ENCODE results near the gene BPGM. TPM values are rescaled to one million over a fixed set of nuclear protein-coding genes. Genes with fewer than 3 reads are reported as not detected.

Gene BPGM
- total and polyA plus RNA-seq, 9 of the 15 experiments (the other 6 are each of a cell fraction or from before 2014, with no cell fraction given) = 14.1 to 46.1 (median 21.2) TPM

DNA sequence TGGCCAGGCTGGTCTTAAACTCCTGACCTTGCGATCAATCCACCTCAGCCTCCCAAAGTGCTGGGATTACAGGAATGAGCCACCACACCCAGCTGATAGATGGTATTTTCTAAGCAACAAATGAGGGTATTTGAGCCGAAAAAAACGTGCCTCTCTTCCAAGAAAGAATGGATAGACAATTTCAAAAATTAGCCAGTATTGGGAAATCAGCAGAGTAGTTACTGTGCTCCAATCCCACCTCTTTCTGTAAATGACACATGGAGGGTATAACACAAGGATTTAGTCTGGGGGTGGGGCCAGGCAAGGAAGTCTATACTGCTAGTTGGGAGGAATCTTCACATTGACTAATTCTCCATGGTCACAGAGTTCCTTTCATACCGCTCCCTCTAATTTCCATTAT, 9.2 kb upstream of the BPGM start:
- ChIA-PET POLR2A (interaction anchor here (0.6 to 1.0 kb wide), 3 partner anchors 9 to 533 kb away, joined by 3 to 8 read pairs (median 3); partner anchors contain the start of genes BPGM and CYREN), CTCF (ENCODE audit: low intra/inter-chr PET ratio) (no interaction called here)
- H3K27ac ChIP-seq (ENCODE audit: extremely low read depth, low read depth, low read length) = no peak overlapping the region
- no peaks in the 10 kb centered on the region for H3K27me3 ChIP-seq (ENCODE audit: control insufficient read depth in 2 of 2, insufficient read depth in 2 of 2, low read length in 2 of 2)
- no peaks in the 10 kb centered on the region for H3K9me3 ChIP-seq (replicated peaks; ENCODE audit: control insufficient read depth, insufficient read depth, low read depth, low read length)
- no peaks in the 10 kb centered on the region for H3K36me3 ChIP-seq (ENCODE audit: control insufficient read depth, insufficient read depth, low read length)
- H3K4me1 ChIP-seq (replicated peaks in 1 of 2; ENCODE audit: control insufficient read depth in 2 of 2, insufficient read depth in 2 of 2, low read length in 2 of 2) = peaks cover 0 to 16% of the 10 kb centered on the region in 2 experiments; a peak in 2 of 5 replicates
- no peaks in the 10 kb centered on the region for H3K9me1 ChIP-seq (ENCODE audit: control insufficient read depth, insufficient read depth, low read length)
- no peak for TF ChIP-seq BRCA1 (IDR thresholded peaks at IDR 0.05)
- TF ChIP-seq BRCA1 (CRISPR knock-in tag; IDR thresholded peaks at IDR 0.05) = no peak
- peak overlapping the region; percentile 63; the same call in 1 of the 2 replicates for H2AFZ ChIP-seq (ENCODE audit: low read depth, low read length)
- ATAC-seq (no peak), FAIRE-seq (no peak), DNase-seq (ENCODE audit: extremely low read depth in 1 of 4, low spot score in 3 of 4) (no peak)
- no peak overlapping the region for H3K4me2 ChIP-seq (ENCODE audit: insufficient read depth, low read length)
- intact Hi-C loops (cut with micrococcal nuclease) = no loop called here
- H3K79me2 ChIP-seq (ENCODE audit: control insufficient read depth, insufficient read depth, low read length) = no peaks in the 10 kb centered on the region
- H3K4me3 ChIP-seq = no peak overlapping the region
- no TSS peak for BruUV-seq (replicated peaks)
- 34% methylated on average over 4 of the region's 4 CpGs for WGBS (ENCODE audit: insufficient coverage, low coverage, missing lambda C conversion rate)
- in situ Hi-C loops (cut with MboI) = no loop called here
- no peak overlapping the region for H3K9ac ChIP-seq (ENCODE audit: insufficient read depth in 1 of 2, low read depth in 2 of 2, low read length in 2 of 2)
- no peaks in the 10 kb centered on the region for H4K20me1 ChIP-seq (replicated peaks; ENCODE audit: control insufficient read depth, insufficient read depth, low read length)

DNA sequence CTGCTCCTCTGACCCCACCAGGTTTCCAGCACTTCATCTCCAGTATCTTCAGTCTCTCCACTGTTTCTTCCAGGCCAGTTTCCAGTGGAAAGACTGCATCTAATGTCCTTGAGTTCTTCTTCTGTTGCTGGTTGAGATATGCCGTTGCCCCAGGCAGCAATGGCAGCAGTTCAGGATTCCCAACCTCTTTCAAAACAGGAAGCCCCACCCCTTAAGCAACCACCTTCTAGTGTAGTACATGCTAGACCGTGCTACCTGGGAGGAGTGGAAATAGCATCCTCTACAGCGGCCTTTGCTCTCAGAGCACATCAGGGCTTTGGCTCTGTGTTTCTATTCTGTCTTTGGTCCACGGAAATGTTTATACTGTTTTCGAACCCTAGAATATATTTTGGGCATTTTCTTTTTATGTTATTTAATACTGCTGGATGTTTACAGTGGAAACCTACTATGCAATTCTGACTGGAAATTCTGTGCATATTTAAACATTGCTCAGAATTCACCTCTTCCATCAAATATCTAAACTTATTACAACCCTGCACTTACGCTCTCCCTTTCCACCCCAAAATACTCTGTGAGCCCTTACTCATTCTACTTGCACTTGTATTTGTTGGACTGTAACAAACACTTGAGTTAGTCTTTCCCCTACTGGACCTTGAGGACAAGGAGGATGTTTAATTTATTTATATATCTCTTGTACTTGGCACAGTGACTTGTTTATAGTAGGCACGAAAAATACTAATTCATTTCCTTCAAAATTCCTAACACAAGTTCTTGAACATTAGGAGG, 8.5 kb upstream of the BPGM start:
- TF ChIP-seq RFX1 (IDR thresholded peaks at IDR 0.05) (0 out of 2 replicates have a peak, but pooled peaks have one; percentile 16), ELF4 (CRISPR knock-in tag; IDR thresholded peaks at IDR 0.05) (no peak), SPI1 (IDR thresholded peaks at IDR 0.05; ENCODE audit: borderline replicate concordance, low read depth, low read length) (peak; percentile 20; the same call in 1 of the 2 replicates), ZNF589 (CRISPR knock-in tag; IDR thresholded peaks at IDR 0.05; ENCODE audit: low read depth) (no peak), SMARCC2 (IDR thresholded peaks at IDR 0.05; ENCODE audit: low read depth) (no peak), E2F3 (CRISPR knock-in tag; IDR thresholded peaks at IDR 0.05) (no peak)
- H3K4me2 ChIP-seq (ENCODE audit: insufficient read depth, low read length) = no peak overlapping the region
- ChIA-PET POLR2A (interaction anchor here (1.0 kb wide), 1 partner anchor 8 kb away, joined by 8 read pairs; the partner anchor contains the start of gene BPGM), CTCF (ENCODE audit: low intra/inter-chr PET ratio) (no interaction called here)
- H3K9me1 ChIP-seq (ENCODE audit: control insufficient read depth, insufficient read depth, low read length) = no peaks in the 10 kb centered on the region
- no peak for FAIRE-seq
- intact Hi-C loops (cut with micrococcal nuclease) = no loop called here
- peaks cover 0 to 16% of the 10 kb centered on the region in 2 experiments; a peak in 2 of 5 replicates for H3K4me1 ChIP-seq (replicated peaks in 1 of 2; ENCODE audit: control insufficient read depth in 2 of 2, insufficient read depth in 2 of 2, low read length in 2 of 2)
- H3K27ac ChIP-seq (ENCODE audit: extremely low read depth, low read depth, low read length) = no peak overlapping the region
- H2AFZ ChIP-seq (ENCODE audit: low read depth, low read length) = peak overlapping the region; percentile 63; the same call in 1 of the 2 replicates
- no peaks in the 10 kb centered on the region for H3K79me2 ChIP-seq (ENCODE audit: control insufficient read depth, insufficient read depth, low read length)
- no peak overlapping the region for H3K9ac ChIP-seq (ENCODE audit: insufficient read depth in 1 of 2, low read depth in 2 of 2, low read length in 2 of 2)
- peak; percentile 52 for ATAC-seq
- H3K4me3 ChIP-seq = no peak overlapping the region
- no peaks in the 10 kb centered on the region for H3K27me3 ChIP-seq (ENCODE audit: control insufficient read depth in 2 of 2, insufficient read depth in 2 of 2, low read length in 2 of 2)
- in situ Hi-C loops (cut with MboI) = no loop called here
- WGBS (ENCODE audit: insufficient coverage, low coverage, missing lambda C conversion rate) = 22% methylated on average over 7 of the region's 7 CpGs
- H4K20me1 ChIP-seq (replicated peaks; ENCODE audit: control insufficient read depth, insufficient read depth, low read length) = no peaks in the 10 kb centered on the region
- H3K36me3 ChIP-seq (ENCODE audit: control insufficient read depth, insufficient read depth, low read length) = no peaks in the 10 kb centered on the region
- H3K9me3 ChIP-seq (replicated peaks; ENCODE audit: control insufficient read depth, insufficient read depth, low read depth, low read length) = no peaks in the 10 kb centered on the region
- no TSS peak for BruUV-seq (replicated peaks)
- DNase-seq (ENCODE audit: extremely low read depth in 1 of 4, low spot score in 3 of 4) = peak in 2 of 4 experiments; percentile 24 to 35

Data from K562 (cell line).